HTR-8/SVneo (cell line): ENCODE results near the gene C4B.
"Not testable (repeated sequence)": the region's sequence is repeated elsewhere in the genome, so short reads cannot be mapped to it uniquely, and the experiment has no call there.

Experiments
- DNase-seq: peaks from one replicate; pipeline ENCODE4 v3.0.0; 2011; ENCODE audit warnings: low spot score, mixed read lengths; ENCODE audit not compliant: insufficient read length
- FAIRE-seq: peaks from 2 replicates; lab custom pipeline; 2011; peaks lifted over from hg19 to GRCh38; lab: Jason Lieb, UNC

C4B gene

GRCh38 chr6:32047539-32047854 is 32.9 kb downstream of the C4B start:
- FAIRE-seq (no peak), DNase-seq (no peak)

GRCh38 chr6:32047855-32048766 is 33.5 kb downstream of the C4B start:
- FAIRE-seq (no peak), DNase-seq (peak; percentile 85)

DNA sequence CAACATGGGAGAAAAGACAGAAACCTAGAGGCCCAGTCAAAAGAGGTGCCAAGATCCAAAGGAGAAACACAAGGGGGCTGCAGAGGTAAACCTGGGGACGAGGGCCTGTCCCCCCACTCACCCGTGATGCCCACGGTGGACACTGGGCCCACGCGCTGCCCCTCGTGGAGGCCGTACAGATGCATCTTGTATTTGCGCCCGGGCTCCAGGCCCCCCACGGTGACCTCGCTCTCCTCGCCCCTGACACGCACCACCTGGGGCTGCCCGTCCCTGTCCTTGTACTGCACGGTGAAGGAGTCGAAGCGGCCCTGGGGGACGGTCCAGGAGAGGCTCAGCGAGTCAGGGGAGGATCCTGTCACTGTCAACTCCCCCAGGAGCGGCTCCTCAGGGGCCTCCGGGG is 34.6 kb downstream of the C4B start:
- FAIRE-seq, DNase-seq: not testable (repeated sequence)

DNA sequence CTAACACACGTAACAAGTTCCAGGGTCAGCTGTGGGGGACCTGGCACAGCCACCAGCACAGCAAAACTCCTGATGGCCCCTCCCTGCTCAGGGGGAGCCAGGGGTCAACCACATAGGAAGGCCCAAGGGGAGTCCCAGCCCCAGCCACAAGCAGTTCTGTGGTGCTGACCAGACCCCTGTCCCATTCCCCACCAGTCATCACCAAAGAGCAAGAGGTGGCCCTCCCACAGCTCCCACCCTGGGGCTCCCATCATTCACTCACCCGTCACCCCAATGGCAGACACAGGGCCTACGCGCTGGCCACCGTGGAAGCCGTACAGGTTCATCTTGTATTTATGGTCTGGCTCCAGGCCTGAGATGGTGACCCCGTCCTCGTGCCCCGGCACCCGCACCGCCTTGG is 35.1 kb downstream of the C4B start:
- not testable (repeated sequence) for FAIRE-seq

DNA sequence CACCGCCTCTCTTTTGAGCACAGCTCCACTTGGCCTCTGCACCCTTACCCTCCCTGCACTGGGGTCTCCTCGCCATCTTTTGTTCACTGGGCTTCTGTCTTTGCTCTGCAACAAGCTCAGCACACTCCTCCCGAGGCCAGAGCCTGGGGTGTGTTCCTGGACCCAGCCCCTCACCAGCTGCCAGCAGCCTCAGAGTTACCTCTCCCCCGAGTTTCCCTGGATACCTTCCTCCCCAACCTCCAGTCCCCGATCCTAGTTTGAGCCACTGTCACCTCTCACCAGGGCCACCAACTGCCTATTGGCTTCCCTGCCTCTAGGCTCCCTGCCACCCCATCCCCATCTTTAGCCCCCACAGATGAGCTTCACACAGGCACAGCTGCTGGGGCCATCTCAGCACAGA is 36.0 kb downstream of the C4B start:
- no peak for DNase-seq
- FAIRE-seq, result no peak

More for the DNA sequence above, 35.1 kb downstream of the C4B start:
- DNase-seq, result not testable (repeated sequence)

DNA sequence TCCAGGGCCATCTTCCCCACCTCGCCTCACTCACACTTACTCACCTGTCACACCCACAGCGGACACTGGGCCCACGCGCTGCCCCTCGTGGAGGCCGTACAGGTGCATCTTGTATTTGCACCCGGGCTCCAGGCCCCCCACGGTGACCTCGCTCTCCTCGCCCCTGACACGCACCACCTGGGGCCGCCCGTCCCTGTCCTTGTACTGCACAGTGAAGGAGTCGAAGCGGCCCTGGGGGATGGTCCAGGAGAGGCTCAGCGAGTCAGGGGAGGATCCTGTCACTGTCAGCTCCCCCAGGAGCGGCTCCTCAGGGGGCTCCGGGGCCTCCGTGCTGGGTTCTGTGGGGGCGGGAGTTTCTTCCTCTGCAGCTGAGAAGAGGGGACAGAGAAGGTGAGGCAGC is 38.0 kb downstream of the C4B start:
- not testable (repeated sequence) for FAIRE-seq, DNase-seq

- not testable (repeated sequence) for FAIRE-seq, DNase-seq
Observed at GRCh38 chr6:32053314-32053713, 38.7 kb downstream of the C4B start.

- FAIRE-seq, DNase-seq: not testable (repeated sequence)
Observed at GRCh38 chr6:32055756-32056155, 41.2 kb downstream of the C4B start.

DNA sequence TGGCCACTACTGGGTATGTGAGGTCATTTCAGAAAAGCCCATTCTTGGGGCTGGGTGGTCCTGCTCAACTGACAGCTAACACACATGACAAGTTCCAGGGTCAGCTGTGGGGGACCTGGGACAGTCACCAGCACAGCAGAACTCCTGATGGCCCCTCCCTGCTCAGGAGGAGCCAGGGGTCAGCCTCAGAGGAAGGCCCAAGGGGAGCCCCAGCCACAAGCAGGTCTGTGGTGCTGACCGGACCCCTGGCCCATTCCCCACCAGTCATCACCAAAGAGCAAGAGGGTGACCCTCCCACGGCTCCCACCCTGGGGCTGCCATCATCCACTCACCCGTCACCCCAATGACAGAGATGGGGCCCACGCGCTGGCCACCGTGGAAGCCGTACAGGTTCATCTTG is 41.7 kb downstream of the C4B start:
- DNase-seq (no peak), FAIRE-seq (no peak)

DNA sequence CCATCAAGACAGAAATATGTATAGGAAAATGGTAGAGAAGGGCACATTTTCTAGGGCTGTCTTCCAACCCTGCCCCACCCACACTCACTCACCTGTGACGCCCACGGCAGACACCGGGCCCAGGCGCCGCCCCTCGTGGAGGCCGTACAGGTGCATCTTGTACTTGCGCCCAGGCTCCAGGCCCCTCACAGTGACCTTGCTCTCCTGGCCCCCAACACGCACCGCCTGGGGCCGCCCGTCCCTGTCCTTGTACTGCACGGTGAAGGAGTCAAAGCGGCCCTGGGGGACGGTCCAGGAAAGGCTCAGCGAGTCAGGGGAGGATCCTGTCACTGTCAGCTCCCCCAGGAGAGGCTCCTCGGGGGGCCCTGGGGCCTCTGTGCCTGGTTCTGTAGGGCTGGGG is 43.4 kb downstream of the C4B start:
- DNase-seq (no peak), FAIRE-seq (no peak)

GRCh38 chr6:32058511-32058963 is 43.9 kb downstream of the C4B start:
- FAIRE-seq (no peak), DNase-seq (no peak)

DNA sequence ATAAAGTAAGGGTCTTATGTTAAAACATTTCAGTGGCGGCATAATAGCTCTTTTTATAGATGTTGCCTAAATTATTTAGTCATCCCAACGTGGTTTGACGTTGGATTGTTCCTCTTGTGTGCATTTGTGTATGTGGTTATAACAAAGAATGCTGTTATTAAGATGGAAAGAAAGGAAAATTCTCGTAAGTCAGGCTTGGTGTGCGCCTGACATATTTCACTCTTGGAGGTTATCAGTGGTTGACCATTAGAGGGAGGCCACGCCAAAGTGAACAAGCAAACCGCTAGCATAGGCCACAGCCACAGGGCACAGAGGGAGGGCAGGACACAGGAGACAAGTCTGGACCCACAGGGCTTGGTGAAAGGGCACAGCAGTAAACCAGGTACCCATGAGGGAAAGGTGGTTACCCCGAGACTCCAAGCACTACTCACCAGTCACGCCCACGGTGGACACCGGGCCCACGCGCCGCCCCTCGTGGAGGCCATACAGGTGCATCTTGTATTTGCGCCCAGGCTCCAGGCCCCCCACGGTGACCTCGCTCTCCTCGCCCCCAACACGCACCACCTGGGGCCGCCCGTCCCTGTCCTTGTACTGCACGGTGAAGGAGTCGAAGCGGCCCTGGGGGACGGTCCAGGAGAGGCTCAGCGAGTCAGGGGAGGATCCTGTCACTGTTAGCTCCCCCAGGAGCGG is 46.5 kb downstream of the C4B start:
- FAIRE-seq (no peak), DNase-seq (no peak)

DNA sequence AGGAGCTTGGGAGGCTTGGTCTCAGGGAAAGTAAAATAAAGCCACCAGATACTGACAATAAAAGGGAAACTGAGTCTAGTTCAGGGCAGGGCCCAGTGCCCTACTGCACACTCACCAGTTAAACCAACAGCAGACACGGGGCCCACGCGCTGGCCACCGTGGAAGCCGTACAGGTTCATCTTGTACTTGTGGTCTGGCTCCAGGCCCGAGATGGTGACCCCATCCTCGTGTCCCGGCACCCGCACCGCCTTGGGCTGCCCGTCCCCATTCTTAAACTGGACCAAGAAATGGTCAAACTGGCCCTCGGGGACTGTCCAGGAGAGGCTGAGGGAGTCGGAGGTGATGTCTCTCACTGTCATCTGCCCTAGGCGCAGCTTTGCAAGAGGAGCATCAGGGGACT is 50.1 kb downstream of the C4B start:
- DNase-seq (no peak), FAIRE-seq (no peak)

- DNase-seq, FAIRE-seq: not testable (repeated sequence)
Observed at GRCh38 chr6:32067521-32067920, 52.9 kb downstream of the C4B start.

- not testable (repeated sequence) for DNase-seq, FAIRE-seq
Observed at GRCh38 chr6:32068315-32068714, 53.7 kb downstream of the C4B start.

DNA sequence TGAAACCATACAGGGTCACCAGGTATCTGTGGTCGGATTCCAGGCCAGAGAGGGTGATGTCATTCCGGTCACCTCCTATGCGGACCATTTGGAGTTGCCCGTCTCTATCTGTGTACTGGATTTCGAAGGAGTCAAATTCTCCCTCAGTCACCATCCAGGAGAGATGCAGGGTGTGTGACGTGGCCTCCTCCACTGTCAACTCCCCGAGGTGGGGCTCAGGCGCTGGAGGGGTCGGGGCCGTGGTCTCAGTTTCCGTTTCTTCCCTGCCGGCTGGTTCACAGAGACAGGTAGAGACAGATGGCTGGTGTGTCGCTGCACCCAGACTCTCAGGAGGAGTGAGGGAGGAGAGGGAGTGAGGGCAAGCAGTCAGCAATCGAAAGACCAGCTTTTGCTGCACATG is 54.3 kb downstream of the C4B start:
- FAIRE-seq (no peak), DNase-seq (no peak)

DNA sequence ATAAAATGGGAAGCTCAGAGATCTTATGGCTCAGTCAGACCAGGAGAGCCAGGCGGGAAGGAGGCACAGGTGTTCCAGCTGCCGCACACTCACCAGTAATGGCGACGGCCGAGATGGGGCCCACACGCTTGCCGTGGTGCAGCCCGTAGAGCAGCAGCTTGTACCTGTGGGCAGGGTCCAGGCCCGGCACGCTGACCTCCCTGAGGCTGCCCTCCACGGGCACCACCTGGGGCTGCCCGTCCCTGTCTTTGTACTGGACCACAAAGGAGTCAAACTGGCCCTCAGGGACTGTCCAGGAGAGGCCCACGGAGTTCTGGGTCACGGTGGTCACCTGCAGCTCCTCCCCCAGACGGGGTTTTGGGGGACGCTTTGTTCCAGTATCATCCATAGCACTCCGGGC is 54.9 kb downstream of the C4B start:
- FAIRE-seq (no peak), DNase-seq (no peak)

DNA sequence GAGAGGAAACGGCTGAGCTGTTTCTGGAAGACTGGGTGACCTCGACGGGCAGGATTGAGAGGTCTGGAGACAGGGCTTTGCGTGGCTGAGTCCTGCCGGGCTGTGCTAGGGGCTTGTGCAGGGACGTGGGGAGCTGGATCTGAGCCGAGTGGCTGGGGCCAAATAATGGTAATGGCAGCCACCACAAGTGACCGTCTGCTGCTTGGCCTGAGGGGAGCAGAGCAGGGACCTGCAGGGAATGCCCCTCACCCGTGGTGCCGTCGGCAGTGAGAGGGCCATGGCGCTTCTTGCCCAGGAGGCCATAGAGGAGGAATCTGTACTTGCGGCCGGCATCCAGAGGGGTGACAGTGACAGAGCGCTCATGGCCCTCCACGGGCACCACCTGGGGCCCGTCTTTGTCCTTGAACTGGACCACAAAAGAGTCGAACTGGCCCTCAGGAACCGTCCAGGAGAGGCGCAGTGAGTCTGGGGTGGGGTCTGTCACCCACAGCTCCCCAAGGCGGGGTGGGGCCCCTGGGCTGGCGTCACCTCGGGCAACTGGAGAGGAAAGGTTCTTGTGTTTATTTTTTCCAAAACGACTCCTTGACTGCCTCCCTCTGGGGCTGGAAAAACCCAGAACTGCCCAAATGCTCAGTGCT is 55.4 kb downstream of the C4B start:
- DNase-seq (no peak), FAIRE-seq (no peak)

- FAIRE-seq, result no peak
- DNase-seq, result no peak
Observed at GRCh38 chr6:32070814-32071543, 56.4 kb downstream of the C4B start.

DNA sequence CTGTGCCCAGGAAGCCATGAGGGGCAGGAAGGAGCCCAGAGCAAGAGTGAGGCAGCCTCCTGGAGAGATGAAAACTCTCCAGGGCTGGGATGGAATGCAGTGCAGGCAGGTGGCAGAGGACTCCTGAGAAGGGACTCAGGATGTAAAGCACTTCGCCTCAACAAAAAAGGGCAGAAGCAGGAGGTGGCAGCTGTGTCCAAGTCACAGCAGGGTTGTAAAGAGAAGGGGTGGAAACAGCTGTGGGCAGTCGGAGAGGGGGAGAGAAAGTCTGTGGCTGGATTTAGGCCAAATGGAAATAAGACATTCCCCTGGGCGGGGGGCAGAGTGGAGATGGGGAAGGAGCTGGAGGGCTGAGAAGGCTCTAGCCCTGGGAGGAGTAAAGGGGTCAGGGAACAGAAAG is 58.5 kb downstream of the C4B start:
- DNase-seq (no peak), FAIRE-seq (no peak)
